HG03064 (cell line): ENCODE data around the gene APCDD1.
"Not testable (repeated sequence)": the region's sequence is repeated elsewhere in the genome, so short reads cannot be mapped to it uniquely, and the experiment has no call there.

ENCODE experiments used
- ATAC-seq: cut with Tn5 transposase; IDR thresholded peaks from one replicate; pipeline ENCODE4 v1.9.1; 2021; ENCODE audit warnings: low read depth; ENCODE audit not compliant: unreplicated experiment

The APCDD1 gene

DNA sequence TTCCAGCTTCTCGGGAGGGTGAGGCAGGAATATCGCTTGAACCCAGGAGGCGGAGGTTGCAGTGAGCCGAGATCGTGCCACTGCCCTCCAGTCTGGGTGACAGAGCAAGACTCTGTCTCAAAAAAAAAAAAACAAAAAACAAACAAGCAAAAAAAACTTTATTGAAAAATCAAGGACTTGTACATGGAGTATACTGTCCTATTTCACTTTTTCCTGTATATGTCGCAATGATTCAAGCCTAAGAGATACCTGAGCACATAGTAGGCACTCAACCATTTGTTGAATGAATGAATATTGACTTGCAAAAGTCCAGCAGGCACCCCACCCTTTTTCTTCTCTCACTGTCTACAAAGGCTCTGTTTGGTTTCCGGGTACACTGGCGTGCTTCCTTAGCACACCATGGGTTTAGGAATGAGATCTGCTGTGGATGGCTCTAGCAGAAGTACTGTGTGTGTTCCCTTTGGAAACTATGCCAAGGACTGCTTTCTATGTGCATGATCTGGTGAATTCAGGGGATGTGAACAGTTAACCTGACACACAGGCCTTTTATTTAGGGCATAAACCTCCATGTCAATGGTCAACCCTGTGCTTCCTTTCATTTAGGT, 6.1 kb downstream of the APCDD1 start:
- no peak for ATAC-seq

DNA sequence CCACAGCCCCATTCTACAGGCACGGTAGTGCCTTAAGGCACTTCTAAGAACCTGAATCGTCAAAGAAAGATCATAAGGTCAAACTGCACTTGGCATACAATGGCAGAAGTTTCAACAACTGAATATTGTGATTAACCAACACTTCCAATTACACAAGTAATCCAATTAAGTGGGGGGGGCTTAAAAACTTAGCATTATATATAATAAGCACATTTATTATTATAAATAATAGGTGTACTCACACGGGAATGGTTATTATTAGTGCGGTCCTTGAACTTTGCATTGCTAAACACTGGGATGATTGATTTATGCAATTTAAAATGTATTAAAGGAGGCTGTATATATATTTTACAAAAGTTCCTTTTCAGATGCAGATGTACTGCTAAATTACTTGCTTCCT, 7.6 kb downstream of the APCDD1 start:
- ATAC-seq, result no peak

DNA sequence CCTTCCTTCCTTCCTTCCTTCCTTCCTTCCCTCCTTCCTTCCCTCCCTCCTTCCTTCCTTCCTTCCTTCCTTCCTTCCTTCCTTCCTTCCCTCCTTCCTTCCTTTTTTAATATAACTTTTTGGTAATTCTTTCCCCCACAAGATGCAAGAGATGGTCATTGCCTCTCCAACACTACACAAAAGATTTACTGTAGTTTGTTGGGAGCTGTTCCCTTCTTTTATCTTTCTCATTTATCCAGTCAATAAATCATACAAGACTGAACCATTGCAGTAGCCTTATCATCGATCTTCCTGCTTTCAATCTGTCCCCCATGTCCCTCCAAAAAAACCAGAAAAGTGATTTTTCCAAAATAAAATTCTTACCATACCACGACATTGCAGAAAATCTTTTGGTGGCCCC, 8.2 kb downstream of the APCDD1 start:
- ATAC-seq, result no peak

DNA sequence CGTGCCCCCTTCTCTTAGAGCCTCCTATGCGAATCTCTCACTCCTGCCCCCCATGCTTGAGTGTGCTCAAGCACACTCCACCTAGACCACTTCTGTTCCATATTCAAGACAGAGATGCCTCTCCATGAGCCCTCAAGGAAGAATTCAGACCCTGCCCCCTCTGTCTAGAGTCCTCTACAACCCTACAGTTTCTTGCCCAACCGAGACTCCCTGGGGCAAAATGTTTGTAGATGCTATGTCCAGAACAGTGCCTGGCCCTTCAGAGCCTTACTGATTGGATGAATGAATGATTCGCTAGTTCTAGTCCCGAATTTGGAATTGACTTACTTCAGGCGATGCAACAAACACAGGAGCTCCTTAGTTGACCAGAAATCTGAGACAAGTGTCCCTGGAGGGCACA, 8.7 kb downstream of the APCDD1 start:
- no peak for ATAC-seq

DNA sequence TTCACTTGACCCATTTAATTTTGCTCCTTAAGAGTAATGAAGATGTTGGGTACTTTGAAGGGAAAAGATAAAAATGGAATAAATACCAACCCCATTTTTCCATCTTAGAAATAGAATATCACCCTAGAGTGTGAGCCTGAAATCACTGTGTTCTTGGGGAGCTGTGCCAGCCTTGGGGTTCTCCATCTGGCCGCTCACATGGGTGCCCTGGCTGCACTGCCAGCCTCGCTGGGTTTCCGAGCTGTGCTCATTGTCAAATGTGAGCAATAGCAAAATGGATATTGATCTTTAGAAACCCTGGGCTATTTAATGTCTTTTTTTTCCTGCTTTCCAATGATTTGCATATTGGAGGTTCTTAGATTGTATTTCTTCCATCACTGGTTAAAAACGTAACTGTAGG, 9.3 kb downstream of the APCDD1 start:
- ATAC-seq, result no peak

DNA sequence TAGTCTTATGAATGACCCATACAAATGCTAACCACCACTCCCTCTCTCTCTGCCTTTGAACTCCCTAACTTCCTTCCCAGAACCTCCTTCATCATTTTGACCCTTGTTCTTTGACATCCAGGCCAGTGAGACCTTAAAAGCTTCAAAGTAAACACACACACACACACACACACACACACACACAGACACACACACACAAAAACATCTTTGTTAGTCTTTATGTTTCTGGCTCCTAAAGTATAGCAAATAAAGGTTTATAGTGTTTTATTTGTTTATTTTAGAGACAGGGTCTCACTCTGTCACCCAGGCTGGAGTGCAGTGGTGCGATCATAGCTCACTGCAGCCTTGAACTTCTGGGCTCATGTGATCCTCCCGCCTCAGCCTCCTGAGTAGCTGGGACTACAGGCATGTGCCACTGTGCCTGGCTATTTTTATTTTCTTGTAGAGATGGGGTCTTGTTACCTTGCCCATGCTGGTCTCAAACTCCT, 9.8 kb downstream of the APCDD1 start:
- ATAC-seq, result not testable (repeated sequence)

DNA sequence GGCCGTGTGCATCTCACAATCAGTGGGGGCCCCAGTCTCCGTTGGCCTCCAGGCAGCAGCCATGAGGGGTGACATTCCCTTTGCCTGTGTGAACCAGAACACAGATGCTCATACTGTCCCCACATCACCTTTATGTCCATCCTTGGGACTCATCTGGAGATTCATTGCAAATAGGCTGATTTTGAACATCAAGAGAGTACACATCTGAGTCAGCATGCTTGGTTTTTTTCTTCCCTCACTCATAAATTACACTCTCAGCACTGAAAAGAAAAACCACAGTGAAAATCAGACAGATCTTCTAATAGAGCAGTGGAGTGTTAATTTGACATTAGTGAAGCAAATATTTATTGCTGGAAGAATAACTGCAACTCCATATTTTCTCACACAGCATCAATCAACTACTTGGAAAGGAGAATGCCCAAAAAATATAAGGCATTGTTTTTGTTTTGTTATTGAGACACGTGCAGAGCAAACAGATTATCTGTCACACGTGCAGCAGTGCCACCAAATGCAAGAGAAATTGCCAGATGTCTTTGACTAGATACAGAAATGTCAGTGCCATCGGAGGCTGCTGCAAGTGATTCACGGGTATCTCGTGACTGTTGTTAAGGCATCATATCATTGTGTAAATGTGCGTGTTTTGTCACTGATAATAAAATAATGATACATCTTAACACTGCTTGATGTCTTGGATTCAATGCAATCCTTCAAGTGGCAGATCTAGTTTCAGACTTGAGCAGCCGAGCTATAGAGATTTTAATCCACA, 10.9 kb downstream of the APCDD1 start:
- no peak for ATAC-seq

DNA sequence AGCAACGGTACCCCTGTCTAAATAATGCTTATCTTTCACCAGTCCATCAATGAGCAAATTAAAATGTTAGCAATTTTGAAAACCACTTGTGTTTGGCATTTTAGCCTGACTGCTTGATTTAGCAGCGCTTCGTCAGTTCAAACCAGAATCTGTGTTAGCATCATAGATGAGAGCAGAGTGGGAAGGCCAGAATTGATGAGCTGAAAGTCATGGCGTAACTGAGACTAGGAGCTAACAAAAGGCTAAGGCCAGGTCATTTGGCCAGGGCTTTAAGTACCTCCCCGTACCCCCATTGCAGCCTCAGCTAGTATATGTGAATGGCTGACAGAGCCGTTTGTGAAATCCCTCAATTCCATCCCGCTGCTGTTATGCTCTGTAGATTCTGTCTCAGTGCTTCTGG, 16.0 kb downstream of the APCDD1 start:
- no peak for ATAC-seq

DNA sequence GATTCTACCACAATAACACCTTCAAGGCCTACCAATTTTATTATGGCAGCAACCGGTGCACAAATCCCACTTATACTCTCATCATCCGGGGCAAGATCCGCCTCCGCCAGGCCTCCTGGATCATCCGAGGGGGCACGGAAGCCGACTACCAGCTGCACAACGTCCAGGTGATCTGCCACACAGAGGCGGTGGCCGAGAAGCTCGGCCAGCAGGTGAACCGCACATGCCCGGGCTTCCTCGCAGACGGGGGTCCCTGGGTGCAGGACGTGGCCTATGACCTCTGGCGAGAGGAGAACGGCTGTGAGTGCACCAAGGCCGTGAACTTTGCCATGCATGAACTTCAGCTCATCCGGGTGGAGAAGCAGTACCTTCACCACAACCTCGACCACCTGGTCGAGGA, 17.1 kb downstream of the APCDD1 start:
- no peak for ATAC-seq

DNA sequence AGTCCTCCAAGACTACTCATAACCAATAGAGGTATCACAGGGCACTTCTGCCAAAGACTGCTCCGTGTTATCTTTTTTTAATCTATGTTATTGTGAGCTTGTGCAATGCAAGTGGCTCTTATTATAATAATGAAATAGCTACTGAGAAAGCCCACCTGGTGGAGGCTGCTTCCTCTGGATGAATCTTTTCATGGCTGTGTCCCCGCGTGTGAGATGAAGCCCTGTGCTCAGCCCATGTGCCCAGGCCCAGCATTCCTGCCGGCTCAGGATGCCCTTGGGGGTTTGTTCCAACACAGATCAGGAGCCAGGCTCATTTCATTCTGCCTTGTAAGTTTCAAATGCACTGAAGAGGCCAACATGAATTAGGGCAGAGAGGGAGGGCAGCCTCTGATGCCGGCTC, 18.7 kb downstream of the APCDD1 start:
- ATAC-seq, result no peak

DNA sequence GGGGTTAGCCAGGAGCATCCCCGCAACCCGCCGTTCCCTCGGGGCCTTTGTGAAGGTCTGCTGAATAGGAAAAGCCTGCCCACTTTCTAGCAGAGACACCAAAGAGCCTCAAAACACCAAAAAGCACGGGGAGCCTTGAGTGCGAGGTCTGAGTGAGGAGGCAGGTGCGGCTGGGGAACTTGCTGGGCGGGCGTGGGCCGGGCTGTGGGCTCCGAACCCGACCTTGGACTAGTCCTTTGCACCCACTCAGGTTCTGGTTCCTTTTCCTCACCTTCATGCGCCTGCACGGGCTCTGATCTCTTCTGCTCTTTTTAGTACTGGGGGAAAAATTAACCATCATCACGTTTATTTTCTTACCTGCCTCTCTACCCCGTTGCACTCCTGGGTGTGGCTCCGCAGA, 19.9 kb downstream of the APCDD1 start:
- ATAC-seq, result no peak

DNA sequence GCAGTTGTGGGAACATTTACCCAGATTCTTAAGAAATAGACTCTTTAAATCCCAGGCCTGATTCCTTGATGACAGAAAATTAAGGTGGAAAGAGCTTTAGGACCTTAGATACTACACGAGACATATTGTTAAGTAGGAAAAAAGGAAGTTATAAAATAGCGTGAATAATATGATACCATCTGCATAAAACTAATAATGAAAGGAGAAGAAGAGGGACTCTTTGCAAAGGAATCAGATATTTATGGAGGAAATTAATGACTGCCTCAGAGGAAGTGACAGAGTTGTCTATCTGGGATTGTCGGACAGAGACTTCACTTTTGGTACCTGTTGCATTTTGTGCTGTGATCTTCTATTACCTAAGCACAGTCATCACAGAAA, 20.8 kb downstream of the APCDD1 start:
- ATAC-seq, result no peak

DNA sequence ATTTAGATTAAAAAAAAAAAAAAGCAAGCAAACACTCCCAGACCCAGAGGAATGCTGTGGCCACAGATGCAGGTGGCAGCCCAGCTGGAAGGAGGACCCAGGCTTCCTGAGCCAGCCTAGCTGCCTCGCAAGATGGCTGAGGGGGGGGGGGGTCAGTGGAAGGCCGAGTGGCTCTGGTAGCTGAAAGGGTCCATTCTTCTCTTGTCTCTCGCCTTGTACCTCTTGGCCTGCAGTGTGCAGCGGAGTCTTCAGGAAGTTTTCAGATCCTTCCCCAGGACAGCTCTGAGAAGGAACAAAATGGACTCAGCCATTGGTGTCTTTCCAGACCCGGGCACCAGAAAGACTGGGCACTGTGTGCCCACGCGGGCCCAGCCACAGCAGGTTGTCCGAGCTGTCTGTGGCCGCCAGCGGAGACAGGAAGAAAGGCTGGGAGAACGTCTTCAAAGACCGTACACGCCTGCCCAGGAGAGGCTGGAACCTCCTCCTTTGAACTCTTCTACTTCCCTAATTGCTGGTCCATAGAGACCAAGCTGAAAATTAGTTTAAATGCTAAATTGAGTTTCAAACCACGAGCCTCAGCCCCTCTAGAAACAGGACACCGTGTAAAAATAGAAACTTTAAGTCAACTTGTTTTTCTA, 21.3 kb downstream of the APCDD1 start:
- no peak for ATAC-seq

DNA sequence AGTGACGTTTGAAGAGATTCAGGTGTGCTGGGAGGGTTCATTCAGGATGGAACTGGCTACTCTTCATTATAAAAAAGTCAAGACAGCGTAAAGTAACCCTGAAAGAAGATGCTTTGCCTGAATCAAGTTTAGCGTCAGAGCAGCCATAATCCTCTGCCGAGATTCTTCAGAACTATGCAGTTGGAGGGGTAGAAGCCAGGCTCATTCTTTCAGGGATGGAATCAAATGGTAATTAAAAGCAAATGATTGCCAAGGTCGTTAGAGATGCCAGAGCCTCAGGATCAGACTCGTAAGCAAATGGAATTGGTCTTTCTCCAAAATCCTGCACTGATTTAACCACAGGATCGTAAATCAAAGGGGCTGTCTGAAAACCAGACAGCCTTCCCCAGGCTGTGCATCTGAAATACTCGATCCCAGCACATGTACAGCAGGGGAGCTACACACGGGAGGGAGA, 21.9 kb downstream of the APCDD1 start:
- no peak for ATAC-seq

DNA sequence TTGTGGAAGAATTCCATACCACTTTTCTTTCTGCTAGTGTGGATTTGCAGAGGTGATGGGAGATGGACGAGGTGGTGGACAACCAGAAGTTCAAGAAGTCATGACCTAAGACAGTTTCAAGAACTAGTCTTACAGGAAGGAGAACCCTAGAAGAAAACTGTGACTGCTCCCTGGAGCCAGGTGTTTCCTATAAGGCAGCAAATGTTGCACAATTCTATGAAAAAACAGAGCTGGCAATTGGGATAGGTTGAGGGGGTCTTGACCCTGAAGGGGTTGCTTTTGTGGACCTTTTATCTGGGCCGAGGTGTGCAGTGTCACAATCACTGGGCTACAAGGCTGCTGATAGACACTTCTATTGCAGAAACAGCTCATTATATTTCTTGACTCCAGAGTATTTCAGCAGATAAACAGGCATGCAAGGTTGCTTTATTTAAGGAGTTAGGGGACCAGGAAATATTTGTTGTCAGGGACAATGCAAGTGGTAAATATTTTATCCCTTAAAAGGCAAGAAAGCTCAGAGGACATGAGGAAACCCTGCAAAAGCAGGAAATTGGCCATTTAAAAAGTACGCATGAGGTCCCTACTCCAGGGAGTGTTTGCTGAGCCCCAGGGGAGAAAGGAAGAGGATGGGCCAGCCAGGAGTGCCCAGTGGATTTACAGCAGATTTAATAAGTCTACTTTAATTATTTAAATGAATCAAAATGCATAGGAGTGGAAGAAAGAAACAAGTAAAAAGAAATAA, 22.9 kb downstream of the APCDD1 start:
- no peak for ATAC-seq

DNA sequence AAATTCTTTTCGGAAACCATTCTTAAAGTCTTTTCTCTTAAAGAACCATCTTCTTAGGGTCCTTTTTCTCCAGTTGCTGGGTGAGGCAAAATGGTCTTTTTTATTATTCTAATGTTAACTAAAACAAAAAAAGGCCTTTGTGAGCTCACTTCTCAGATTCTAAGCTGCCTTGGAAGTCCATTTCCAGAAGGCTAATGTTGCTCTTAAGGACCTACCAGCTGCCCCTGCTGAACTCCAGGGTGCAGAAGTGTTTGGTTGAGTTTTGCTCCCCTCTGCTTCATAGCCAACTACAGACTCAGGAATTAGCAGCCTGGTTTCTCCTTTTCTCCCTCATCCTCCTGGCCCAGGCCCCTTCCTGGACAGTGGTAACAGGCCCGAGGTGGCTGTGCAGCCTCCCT, 23.4 kb downstream of the APCDD1 start:
- ATAC-seq, result no peak

DNA sequence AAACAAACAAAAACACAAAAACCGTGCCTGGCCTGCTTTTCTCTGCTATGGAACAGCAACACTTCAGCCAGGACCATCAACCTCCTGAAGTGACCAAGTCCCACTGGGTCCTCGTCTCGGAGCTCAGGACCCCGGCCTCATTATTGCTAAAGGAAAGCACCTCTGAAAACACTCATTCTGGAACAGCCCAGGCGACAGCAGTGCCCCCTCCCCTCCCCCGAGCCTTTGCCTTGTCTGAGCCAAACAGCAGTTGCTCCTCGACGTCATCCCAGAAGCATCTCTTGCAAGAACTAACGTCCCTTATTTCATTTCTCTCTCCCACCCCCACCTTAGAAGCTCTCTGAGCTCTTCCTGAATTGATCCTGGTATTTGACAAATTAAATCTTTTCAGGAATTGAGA, 27.4 kb downstream of the APCDD1 start:
- no peak for ATAC-seq

DNA sequence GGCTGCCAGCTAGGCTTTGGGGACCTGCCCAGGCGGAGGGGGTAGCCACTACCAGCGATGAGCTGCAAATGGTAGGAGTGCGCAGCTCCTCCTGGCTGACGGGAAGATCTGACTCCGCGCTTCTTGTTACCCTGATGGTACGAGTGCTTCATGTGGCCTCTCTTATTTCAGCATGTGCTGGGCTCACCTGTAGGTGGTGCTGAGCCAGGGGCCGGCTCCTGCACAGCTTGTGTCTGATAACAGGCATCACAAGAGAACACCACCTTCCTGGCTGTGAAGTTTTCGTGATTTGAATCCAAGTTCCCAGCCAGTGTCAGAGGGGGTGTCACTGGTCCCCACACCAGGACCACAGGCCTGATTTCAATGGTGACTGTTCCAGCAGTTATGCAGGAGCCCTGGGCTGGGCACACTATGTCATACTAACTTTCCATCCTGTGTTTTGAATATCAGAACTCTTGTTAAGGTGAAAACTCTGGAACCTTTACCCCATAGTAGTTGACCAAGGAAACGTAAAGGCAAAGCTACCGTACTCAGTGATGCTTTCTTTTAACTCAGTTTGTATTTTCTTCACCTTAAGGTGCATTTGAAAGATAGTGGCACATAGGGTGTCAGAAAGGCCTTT, 28.0 kb downstream of the APCDD1 start:
- no peak for ATAC-seq

DNA sequence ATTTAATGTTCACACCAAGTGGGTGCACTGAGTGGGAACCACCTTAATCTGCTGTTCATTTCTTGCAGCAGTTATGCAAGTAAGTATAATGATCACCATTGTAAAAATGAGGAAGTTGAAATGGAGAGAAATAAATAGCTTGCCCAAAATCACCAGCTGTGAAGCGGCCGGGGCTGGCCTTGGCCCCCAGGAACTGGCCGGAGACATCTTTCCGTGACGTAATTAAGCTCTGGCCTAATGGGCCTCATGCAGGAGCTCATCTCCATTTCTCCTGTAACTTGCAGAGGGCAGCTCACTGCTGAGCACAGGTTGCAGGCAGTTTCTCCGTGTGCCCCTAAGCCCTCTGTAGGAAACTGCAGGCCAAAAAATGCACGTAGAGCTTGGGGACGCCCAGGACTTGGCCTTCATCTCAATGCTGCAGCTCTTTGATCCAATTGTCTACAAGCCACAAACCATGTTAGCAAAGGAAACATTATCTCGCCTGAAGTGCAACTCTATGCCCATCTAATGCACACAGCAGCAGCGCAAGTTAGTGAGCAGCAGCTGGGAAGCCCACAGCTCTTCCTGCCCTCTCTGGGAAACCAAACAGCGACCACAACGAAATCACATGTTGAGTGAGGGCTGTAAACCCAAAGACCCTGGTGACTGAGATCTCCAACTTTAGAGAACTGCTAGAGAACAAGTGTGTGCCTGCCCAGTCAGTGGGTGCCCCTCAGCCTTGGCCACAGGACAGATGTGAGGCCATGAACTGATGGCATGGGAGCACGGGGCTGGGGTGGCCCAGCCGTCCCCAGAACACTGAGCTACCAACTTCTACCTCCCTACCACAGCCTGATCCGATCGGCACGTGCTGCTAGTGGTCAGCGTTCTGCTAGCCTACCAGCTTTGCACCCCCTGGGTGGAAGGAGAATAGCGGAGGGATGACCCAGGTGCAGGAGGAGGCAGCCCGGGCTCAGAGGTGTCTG, 28.8 kb downstream of the APCDD1 start:
- peak; percentile 65 for ATAC-seq

DNA sequence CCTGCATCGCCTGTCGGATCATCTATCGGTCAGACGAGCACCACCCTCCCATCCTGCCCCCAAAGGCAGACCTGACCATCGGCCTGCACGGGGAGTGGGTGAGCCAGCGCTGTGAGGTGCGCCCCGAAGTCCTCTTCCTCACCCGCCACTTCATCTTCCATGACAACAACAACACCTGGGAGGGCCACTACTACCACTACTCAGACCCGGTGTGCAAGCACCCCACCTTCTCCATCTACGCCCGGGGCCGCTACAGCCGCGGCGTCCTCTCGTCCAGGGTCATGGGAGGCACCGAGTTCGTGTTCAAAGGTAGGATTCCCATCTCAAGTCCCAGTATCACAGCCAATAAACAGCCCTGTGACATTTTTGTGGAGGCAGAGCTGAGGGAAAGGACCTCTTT, 31.0 kb downstream of the APCDD1 start:
- ATAC-seq, result no peak
